Measurements from ENCODE around the gene KLF12. TPM values are rescaled to one million over a fixed set of nuclear protein-coding genes. Genes with fewer than 3 reads are reported as not detected.

KLF12 gene
- total and polyA plus RNA-seq, 2 donors (not counting 1 experiment from before 2014, with no cell fraction given): 11.4 to 18.2 TPM

DNA sequence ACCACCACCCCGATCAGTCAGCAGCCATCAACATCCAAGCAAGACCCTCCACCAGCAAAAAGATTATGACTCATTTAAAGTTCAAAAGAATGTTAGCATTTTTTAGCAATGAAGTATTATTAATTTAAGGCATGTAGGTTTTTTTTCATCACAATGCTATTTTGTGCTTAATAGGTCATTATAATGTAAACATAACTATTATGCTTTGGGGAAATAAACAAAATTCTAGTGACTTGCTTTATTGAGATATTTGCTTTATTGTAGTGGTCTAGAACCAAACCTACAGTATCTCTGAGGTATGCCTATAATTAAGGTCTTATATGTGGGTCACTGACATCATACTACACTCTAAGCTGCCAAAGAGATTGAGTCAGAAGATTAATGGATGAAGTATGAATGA lies 20.0 kb downstream of the KLF12 start:
- H3K4me2 ChIP-seq (ENCODE audit: extremely low read depth, insufficient read depth, low read length): no peak overlapping the region
- H2AFZ ChIP-seq (ENCODE audit: low read length): no peak overlapping the region
- H3K4me1 ChIP-seq (ENCODE audit: control insufficient read depth, extremely low read depth, insufficient read depth, low read length): peaks cover 12% of the 10 kb centered on the region
- TF ChIP-seq EZH2 (IDR thresholded peaks at IDR 0.05; ENCODE audit: low read length, missing control alignments): no peak
- TF ChIP-seq, protein P1, sequence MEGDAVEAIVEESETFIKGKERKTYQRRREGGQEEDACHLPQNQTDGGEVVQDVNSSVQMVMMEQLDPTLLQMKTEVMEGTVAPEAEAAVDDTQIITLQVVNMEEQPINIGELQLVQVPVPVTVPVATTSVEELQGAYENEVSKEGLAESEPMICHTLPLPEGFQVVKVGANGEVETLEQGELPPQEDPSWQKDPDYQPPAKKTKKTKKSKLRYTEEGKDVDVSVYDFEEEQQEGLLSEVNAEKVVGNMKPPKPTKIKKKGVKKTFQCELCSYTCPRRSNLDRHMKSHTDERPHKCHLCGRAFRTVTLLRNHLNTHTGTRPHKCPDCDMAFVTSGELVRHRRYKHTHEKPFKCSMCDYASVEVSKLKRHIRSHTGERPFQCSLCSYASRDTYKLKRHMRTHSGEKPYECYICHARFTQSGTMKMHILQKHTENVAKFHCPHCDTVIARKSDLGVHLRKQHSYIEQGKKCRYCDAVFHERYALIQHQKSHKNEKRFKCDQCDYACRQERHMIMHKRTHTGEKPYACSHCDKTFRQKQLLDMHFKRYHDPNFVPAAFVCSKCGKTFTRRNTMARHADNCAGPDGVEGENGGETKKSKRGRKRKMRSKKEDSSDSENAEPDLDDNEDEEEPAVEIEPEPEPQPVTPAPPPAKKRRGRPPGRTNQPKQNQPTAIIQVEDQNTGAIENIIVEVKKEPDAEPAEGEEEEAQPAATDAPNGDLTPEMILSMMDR (conservative IDR thresholded peaks at IDR 0.05 in 1 of 2, IDR thresholded peaks at IDR 0.05 in 1 of 2; ENCODE audit: low read depth in 1 of 2, low read length in 2 of 2): no peak
- no peaks in the 10 kb centered on the region for H4K20me1 ChIP-seq (ENCODE audit: control insufficient read depth, extremely low read depth, insufficient read depth, low read length)
- no peak overlapping the region for H3K27ac ChIP-seq (ENCODE audit: insufficient read depth, low read length)
- no peaks in the 10 kb centered on the region for H3K36me3 ChIP-seq (ENCODE audit: control insufficient read depth, insufficient read depth, low read length)
- H3K4me3 ChIP-seq (replicated peaks in 1 of 4; ENCODE audit: control extremely low read depth in 1 of 4, insufficient read depth in 1 of 4, low read depth in 3 of 4, low read length in 4 of 4): no peak overlapping the region
- H3K27me3 ChIP-seq (ENCODE audit: control insufficient read depth, insufficient read depth, low read length): no peaks in the 10 kb centered on the region
- H3K9ac ChIP-seq (ENCODE audit: insufficient read depth, low read length): no peak overlapping the region
- no peaks in the 10 kb centered on the region for H3K9me3 ChIP-seq (ENCODE audit: control insufficient read depth, insufficient read depth, low read depth, low read length)
- DNase-seq (ENCODE audit: low read depth in 2 of 2): peak in 1 of 2 donors; percentile 82
- H3K79me2 ChIP-seq (ENCODE audit: control insufficient read depth, insufficient read depth, low read length): peaks cover 39% of the 10 kb centered on the region

DNA sequence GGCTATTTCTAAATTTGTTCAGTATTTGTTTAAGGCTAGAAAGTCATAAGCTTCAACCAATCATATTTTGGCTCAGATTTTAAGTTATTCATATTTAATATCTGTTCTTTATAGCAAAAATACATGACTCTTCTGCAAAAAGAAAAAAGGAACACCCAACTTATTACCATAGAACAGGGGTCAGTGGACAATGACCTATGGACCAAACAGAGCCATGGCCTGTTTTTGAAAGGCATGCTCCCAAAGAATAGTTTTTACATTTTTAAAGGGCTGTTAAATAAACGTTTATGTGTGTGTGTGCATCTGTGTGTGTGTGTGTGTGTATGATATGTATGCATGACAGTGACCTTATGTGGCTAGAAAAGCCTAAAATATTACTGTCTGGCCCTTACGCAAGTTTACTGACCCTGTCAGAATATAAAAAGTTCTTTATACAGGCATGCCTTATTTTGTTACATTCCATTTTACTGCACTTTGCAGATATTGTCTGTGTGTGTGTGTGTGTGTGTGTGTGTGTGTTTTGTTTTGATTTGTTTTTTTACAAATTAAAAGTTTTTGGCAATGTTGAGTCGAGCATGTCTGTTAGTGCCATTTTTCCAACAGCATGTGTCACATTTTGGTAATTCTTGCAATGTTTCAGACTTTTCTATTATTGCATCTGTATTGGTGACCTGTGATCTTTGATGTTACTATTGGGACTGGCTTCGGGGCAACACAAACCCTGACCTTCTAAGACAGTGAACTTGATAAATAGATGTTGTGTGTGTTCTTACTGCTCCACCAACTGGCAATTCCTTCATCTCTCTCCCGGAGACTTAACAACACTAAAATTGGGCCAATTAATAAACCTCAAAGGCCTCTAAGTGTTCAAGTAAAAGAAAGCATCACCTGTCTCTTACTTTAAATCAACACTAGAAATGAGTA lies 22.0 kb downstream of the KLF12 start:
- Histone ChIP-seq H3K27ac (ENCODE audit: insufficient read depth, low read length) (no peak overlapping the region), H3K9me3 (ENCODE audit: control insufficient read depth, insufficient read depth, low read depth, low read length) (no peaks in the 10 kb centered on the region), H2AFZ (ENCODE audit: low read length) (no peak overlapping the region), H4K20me1 (ENCODE audit: control insufficient read depth, extremely low read depth, insufficient read depth, low read length) (no peaks in the 10 kb centered on the region), H3K4me3 (replicated peaks in 1 of 4; ENCODE audit: control extremely low read depth in 1 of 4, insufficient read depth in 1 of 4, low read depth in 3 of 4, low read length in 4 of 4) (no peak overlapping the region), H3K9ac (ENCODE audit: insufficient read depth, low read length) (no peak overlapping the region), H3K4me2 (ENCODE audit: extremely low read depth, insufficient read depth, low read length) (peak overlapping the region; percentile 51), H3K4me1 (ENCODE audit: control insufficient read depth, extremely low read depth, insufficient read depth, low read length) (peaks cover 12% of the 10 kb centered on the region), H3K79me2 (ENCODE audit: control insufficient read depth, insufficient read depth, low read length) (peaks cover 35% of the 10 kb centered on the region), H3K27me3 (ENCODE audit: control insufficient read depth, insufficient read depth, low read length) (no peaks in the 10 kb centered on the region), H3K36me3 (ENCODE audit: control insufficient read depth, insufficient read depth, low read length) (no peaks in the 10 kb centered on the region)
- no peak for TF ChIP-seq EZH2 (IDR thresholded peaks at IDR 0.05; ENCODE audit: low read length, missing control alignments)
- TF ChIP-seq, protein P1 (conservative IDR thresholded peaks at IDR 0.05 in 1 of 2, IDR thresholded peaks at IDR 0.05 in 1 of 2; ENCODE audit: low read depth in 1 of 2, low read length in 2 of 2): no peak
- no peak for DNase-seq (ENCODE audit: low read depth in 2 of 2)

DNA sequence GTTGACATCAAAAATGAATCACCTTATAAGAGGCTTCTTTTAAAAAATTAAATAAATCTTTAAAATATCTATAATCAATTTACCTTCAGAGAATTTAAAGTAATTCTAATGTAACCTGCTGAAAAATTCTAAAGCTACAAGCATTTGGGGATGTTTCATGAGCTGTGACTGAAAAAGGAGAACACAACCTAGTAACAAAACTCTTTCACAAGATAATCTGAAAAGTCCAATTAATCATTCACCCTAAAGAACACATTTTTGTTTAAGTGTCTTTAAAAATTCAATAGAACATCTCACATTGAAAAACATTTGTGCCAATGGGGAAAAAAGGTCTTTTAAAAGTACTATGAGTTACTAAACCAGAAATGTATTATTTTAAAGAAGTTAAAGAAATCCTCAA lies 22.8 kb downstream of the KLF12 start:
- no peak overlapping the region for H2AFZ ChIP-seq (ENCODE audit: low read length)
- H3K79me2 ChIP-seq (ENCODE audit: control insufficient read depth, insufficient read depth, low read length): peaks cover 31% of the 10 kb centered on the region
- no peak overlapping the region for H3K9ac ChIP-seq (ENCODE audit: insufficient read depth, low read length)
- H4K20me1 ChIP-seq (ENCODE audit: control insufficient read depth, extremely low read depth, insufficient read depth, low read length): no peaks in the 10 kb centered on the region
- H3K4me3 ChIP-seq (replicated peaks in 1 of 4; ENCODE audit: control extremely low read depth in 1 of 4, insufficient read depth in 1 of 4, low read depth in 3 of 4, low read length in 4 of 4): no peak overlapping the region
- no peak for DNase-seq (ENCODE audit: low read depth in 2 of 2)
- no peak for TF ChIP-seq EZH2 (IDR thresholded peaks at IDR 0.05; ENCODE audit: low read length, missing control alignments)
- no peak overlapping the region for H3K4me2 ChIP-seq (ENCODE audit: extremely low read depth, insufficient read depth, low read length)
- no peak overlapping the region for H3K27ac ChIP-seq (ENCODE audit: insufficient read depth, low read length)
- peaks cover 12% of the 10 kb centered on the region for H3K4me1 ChIP-seq (ENCODE audit: control insufficient read depth, extremely low read depth, insufficient read depth, low read length)
- H3K36me3 ChIP-seq (ENCODE audit: control insufficient read depth, insufficient read depth, low read length): no peaks in the 10 kb centered on the region
- no peaks in the 10 kb centered on the region for H3K27me3 ChIP-seq (ENCODE audit: control insufficient read depth, insufficient read depth, low read length)
- H3K9me3 ChIP-seq (ENCODE audit: control insufficient read depth, insufficient read depth, low read depth, low read length): no peaks in the 10 kb centered on the region
